GM18519 (cell line): ENCODE data around the gene SLC2A6.

ENCODE experiments used
- ATAC-seq: cut with Tn5 transposase; IDR thresholded peaks from one replicate; pipeline ENCODE4 v1.9.1; 2021; ENCODE audit warnings: mild to moderate bottlenecking, moderate library complexity; ENCODE audit not compliant: unreplicated experiment, low FRiP score

Gene SLC2A6

GRCh38 chr9:133484671-133485437 is 6.0 kb upstream of the SLC2A6 start:
- no peak for ATAC-seq

GRCh38 chr9:133483611-133484010 is 4.7 kb upstream of the SLC2A6 start:
- no peak for ATAC-seq

GRCh38 chr9:133477992-133478850 is 678 bp downstream of the SLC2A6 start:
- ATAC-seq: peak; percentile 14

- ATAC-seq: no peak
Observed at GRCh38 chr9:133477461-133477860, 1.4 kb downstream of the SLC2A6 start.

GRCh38 chr9:133476941-133477340 is 2.0 kb downstream of the SLC2A6 start:
- no peak for ATAC-seq

- no peak for ATAC-seq
Observed at GRCh38 chr9:133476036-133476931, 2.6 kb downstream of the SLC2A6 start.

- ATAC-seq: no peak
Observed at GRCh38 chr9:133475292-133476012, 3.4 kb downstream of the SLC2A6 start.

GRCh38 chr9:133474853-133475252 is 4.0 kb downstream of the SLC2A6 start:
- no peak for ATAC-seq

DNA sequence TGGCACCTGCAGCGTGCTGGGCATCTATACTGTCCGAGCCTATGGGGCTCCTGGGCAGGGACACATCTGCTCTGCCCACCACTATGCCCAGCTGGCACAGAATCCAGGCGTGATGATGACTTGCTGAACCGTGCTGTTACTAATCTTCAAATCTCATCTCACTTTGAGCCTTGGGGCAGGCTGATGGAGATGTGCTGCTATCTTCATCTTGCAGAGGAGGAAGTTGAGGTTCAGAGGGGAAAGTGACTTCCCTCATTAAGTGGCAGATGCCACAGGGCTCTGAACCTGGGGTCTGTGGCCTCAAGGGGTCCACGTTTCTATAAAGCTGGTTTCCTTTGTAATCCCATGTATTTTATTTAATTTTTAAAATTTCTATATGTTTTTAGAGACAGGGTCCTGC is 4.7 kb downstream of the SLC2A6 start:
- no peak for ATAC-seq

DNA sequence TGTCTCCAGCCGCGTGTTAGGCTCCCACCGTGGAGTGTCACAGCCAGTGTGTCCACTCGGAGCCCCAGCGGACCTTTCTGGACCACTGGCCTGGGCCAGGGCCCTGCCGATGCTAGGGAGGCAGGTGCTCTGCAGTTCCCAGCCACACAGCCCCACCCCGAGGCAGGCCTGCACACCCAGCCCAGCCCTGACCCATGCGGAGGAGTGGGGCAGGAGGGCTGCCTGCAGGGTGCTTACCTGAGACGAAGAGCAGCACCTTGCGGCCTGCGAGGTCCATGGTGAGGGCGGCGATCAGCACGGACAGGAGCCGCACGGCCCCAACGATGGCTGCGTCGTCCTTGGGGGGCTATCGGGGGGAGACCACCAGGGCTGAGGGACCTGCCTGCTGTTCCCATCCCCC is 5.2 kb downstream of the SLC2A6 start:
- ATAC-seq: no peak

DNA sequence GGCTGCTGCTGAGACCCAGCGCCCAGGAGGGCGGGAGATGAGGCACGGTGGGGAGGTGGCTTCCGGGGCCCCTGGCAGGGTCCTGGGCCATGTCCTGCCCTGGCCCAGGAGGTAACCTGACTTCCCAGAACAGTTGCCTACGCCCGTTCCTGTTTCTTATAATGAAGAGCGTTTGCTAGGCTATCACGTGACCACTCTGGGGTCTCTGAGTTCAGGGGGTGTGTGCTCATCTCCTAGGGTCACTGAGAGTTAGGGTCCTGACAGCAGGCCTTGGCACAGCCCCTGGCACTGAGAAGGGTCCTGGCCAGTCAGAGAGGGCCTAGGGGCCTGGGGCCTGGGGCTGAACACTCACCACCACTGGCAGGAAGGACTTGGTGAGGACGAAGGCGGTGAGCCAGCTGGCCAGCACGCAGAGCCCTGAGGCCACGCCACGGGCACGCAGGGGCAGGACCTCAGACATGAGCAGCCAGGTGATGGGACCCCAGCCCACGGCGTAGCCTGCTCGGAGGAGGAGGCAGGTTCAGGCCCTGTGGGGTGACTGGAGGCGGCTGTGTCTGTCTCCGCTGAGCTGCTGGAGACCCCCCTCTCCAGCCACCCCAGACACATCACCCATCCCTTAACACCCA is 6.0 kb downstream of the SLC2A6 start:
- ATAC-seq: no peak

DNA sequence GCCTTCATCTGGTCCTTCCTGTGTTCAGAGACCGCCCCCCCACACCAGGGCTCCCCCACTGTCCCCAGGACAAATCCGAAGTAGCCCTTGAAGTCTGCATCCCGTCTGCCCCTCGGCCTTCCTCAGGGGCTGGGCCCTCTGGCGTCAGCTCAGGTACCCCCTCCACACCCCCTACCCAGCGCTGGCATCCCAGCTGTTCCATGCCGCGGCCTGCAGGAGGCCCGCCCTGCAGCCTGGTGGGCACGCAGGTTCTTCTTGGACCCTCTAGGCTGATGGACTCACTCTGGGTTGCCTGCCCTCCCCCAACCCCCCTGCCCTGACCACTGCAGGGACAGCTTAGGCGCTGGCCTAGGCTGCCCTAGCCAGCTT is 6.6 kb downstream of the SLC2A6 start:
- no peak for ATAC-seq

DNA sequence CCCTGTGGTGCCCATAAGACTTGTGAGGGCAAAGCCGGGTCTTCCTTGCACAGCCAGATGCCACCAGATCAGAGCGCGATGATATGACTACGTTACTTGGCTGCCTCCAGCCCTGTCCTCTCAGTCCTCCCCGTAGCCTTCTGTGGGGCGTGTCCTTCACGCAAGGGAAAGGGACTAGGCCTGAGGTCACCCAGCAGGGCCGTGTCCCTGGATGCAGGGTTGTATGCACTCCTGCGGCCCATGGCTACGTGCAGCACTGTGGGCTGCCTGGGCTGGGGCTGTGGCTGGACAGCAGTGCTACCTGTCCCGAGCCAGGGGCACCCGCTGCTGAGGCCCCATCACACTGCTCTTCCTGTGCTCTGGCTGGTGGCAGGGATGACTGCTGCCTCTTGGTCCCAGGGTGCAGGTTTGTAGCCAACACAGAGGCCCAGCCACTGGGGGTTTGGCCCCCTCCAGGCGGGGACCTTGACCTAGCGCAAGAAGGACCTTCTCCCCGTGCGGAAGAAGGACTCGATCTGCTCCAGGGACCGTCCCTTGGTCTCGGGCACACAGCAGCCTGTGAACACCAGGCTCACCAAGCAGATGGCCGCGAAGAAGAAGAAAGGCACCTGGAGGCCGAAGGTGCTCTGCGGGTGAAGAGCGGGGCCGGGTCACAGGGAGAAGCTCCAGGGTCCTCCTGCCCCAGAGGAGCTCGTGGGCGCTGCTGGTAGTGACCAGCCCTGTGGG is 7.2 kb downstream of the SLC2A6 start:
- no peak for ATAC-seq

DNA sequence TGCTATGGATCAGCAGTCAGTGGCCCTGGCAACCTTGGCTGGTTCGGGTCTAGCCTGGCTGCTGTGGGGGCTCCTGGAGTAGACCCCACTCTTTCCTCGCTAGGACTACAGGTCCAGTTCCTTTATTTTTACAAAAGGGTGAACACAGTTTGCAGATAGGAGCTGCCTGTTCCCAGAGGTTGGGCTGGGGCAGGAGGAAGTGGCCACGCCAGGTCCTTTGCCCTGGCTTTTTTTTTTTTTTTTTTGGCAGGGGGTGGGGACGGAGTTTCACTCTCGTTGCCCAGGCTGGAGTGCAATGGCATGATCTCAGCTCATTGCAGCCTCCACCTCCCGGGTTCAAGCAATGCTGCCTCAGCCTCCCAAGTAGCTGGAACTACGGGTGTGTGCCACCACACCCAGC is 7.9 kb downstream of the SLC2A6 start:
- no peak for ATAC-seq

DNA sequence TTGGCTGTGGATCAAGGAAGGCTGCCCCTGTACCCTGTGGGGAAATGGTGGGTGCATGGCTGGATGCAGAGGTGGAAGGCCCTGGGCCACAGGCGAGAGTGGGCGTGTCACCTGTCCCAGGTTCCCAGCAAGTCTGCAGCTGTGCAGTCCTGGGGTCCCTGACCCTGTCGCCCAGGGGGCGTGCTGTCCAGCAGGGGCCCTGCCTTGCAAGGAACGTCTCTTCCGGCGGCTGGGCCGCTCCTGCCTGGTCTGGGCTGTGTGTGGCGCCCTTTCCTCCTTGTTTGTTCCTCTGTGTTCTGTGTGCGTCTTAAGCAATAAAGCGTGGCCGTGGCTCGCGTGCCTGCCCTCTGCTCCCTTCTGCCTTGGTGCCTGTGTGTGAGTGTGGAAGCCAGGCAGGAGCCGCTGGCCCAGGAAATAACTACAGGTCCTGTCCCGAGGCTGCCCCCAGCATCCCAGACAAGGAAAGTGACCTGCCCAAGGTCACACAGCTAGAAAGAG is 8.4 kb downstream of the SLC2A6 start:
- ATAC-seq: no peak

GRCh38 chr9:133468777-133469421 is 10.0 kb downstream of the SLC2A6 start:
- no peak for ATAC-seq

- ATAC-seq: no peak
Observed at GRCh38 chr9:133468374-133468773, 10.5 kb downstream of the SLC2A6 start.

GRCh38 chr9:133467101-133467500 is 11.8 kb downstream of the SLC2A6 start:
- ATAC-seq: no peak
